Activated CD4-positive, alpha-beta T cell treated with anti-CD3 and anti-CD28 coated beads, Interleukin-2, amount 10 ng/mL, durations not matched to agents 7 days and 5 days (primary cell): ENCODE results near the gene FLAD1. TPM values are rescaled to one million over a fixed set of nuclear protein-coding genes. Genes with fewer than 3 reads are reported as not detected.

Experiments
- CTCF ChIA-PET: fragments of 350-600 bp; sonication (Branson Sonifier 250); formaldehyde crosslinking; loops from one replicate; lab custom pipeline; 2021; ENCODE audit warnings: antibody characterized with exemption; lab: Charles Lee
- POLR2A ChIA-PET: fragments of 350-600 bp; sonication (Branson Sonifier 250); formaldehyde crosslinking; loops from one replicate; lab custom pipeline; 2021; ENCODE audit warnings: antibody characterized with exemption; lab: Charles Lee
- DNase-seq: peaks from one replicate; pipeline ENCODE4 v3.0.0-alpha.2; 2020
- H3K27ac Mint-ChIP-seq: one replicate; pipeline ENCODE4 v1.8.0; 2021; ENCODE audit warnings: mild to moderate bottlenecking, moderate library complexity, mixed read lengths
- H3K27me3 Mint-ChIP-seq: one replicate; pipeline ENCODE4 v1.8.0; 2021; ENCODE audit warnings: mixed read lengths
- H3K36me3 Mint-ChIP-seq: one replicate; pipeline ENCODE4 v1.8.0; 2021; ENCODE audit warnings: low read depth, mixed read lengths
- H3K4me1 Mint-ChIP-seq: one replicate; pipeline ENCODE4 v1.8.0; 2021; ENCODE audit warnings: mixed read lengths
- H3K4me3 Mint-ChIP-seq: one replicate; pipeline ENCODE4 v1.8.0; 2021; ENCODE audit warnings: mild to moderate bottlenecking, moderate library complexity, mixed read lengths
- H3K9me3 Mint-ChIP-seq: one replicate; pipeline ENCODE4 v1.8.0; 2021; ENCODE audit warnings: mixed read lengths
- total RNA-seq, 2 experiments: library from RNA; stranded (reverse); gene quantifications; one replicate each; pipeline ENCODE4 v1.2.3, GENCODE V29; 2021

The FLAD1 gene
- total RNA-seq, 2 experiments from 2014 or later, result 41.2 to 41.3 TPM

DNA sequence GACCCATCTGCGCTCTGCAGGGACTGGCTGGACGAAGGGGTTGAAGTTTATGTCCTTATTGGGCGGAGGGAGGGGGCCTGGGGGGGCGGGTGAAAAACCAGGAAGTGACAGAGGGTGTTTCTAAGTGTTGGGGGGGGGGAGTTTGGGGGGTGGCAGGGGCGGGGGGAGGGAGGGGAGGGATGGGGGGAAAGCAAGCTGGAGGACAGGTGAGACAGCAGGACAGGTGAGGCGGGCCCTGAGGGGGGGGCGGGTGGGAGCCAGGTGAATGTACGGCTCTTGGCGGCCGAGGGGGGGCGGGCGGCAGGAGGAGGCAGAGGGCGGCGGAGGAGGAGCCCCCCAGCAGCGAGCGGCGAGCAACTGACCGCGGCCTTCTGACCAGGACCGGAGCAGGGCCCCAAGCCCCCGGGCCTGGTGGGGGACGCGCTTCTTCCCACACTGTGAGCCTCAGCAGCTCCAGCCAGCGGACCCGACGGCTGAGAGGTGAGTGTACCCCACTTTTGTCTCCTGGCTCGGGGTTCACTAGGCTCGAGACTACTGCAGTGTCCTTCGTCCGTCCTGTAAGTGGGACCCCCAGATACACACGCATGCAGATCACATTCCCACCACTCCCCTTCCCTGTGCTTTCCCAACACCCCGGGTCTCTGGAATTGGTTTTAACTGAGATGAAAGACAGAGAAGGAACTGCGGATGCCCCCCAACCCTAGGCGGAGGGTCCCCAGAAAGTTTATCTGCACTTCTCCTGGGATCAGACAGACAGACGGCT lies 19.5 kb downstream of the FLAD1 start, which contains the start of gene ZBTB7B:
TSS of gene ZBTB7B (plus strand) at position 339 of the 763 bp plus-strand sequence. CDS start 11,859 bp downstream, outside the sequence.
- peaks cover 61% of the 10 kb centered on the region for H3K4me1 Mint-ChIP-seq
- ChIA-PET CTCF (interaction anchor here (1.7 to 13.0 kb wide), 2 partner anchors 12 to 66 kb away, joined by 4 to 184 read pairs; partner anchors contain the start of gene PMVK), POLR2A (no interaction called here)
- peaks cover 15% of the 10 kb centered on the region for H3K36me3 Mint-ChIP-seq
- peak within 1 kb of the TSS; percentile 96 for H3K27ac Mint-ChIP-seq
- H3K27me3 Mint-ChIP-seq, result no peaks in the 10 kb centered on the region
- no peak for DNase-seq
- H3K4me3 Mint-ChIP-seq, result peak within 1 kb of the TSS; percentile 96
- H3K9me3 Mint-ChIP-seq, result no peaks in the 10 kb centered on the region

DNA sequence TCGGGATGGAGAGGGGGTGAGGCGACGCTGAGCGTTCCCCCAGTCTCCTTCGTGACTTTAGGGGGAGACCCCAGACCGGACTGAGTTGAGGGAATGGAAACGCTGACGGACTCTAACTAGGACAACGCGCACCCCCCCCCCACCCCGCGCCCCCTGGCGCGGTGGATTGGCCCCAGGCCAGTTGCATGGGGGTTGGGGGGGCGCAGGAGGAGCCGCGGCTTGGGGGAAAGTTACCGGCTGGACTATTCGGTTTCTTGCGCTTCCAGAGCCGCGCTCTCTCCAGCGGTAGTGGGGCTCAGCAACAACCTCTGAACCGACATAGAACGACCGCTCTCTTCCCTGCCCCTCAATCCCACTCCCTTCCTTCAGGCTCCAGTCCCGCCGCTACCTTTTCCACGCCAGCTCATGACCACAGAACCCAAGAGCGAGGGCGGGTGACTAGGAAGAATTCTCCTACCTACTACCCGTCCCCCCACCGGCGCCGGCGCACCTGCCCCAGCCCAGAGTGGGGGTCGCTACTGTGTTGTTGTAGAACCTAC lies 20.2 kb downstream of the FLAD1 start:
- ChIA-PET CTCF (interaction anchor here (1.7 to 13.0 kb wide), 2 partner anchors 11 to 67 kb away, joined by 4 to 184 read pairs; partner anchors contain the start of gene PMVK), POLR2A (no interaction called here)
- no peaks in the 10 kb centered on the region for H3K27me3 Mint-ChIP-seq
- no peak for DNase-seq
- H3K9me3 Mint-ChIP-seq, result no peaks in the 10 kb centered on the region
- H3K27ac Mint-ChIP-seq, result peak overlapping the region; percentile 93
- H3K36me3 Mint-ChIP-seq, result peaks cover 15% of the 10 kb centered on the region
- H3K4me3 Mint-ChIP-seq, result peak overlapping the region; percentile 96
- peaks cover 58% of the 10 kb centered on the region for H3K4me1 Mint-ChIP-seq

GRCh38 chr1:155003766-155004351 lies 20.7 kb downstream of the FLAD1 start:
- peaks cover 57% of the 10 kb centered on the region for H3K4me1 Mint-ChIP-seq
- peak overlapping the region; percentile 93 for H3K27ac Mint-ChIP-seq
- DNase-seq, result no peak
- H3K36me3 Mint-ChIP-seq, result peaks cover 18% of the 10 kb centered on the region
- no peaks in the 10 kb centered on the region for H3K27me3 Mint-ChIP-seq
- H3K4me3 Mint-ChIP-seq, result peak overlapping the region; percentile 96
- ChIA-PET CTCF (interaction anchor here (0.8 to 13.0 kb wide), 3 partner anchors 11 to 68 kb away, joined by 3 to 184 read pairs (median 4); partner anchors contain the start of genes FLAD1 and PMVK), POLR2A (no interaction called here)
- H3K9me3 Mint-ChIP-seq, result no peaks in the 10 kb centered on the region

DNA sequence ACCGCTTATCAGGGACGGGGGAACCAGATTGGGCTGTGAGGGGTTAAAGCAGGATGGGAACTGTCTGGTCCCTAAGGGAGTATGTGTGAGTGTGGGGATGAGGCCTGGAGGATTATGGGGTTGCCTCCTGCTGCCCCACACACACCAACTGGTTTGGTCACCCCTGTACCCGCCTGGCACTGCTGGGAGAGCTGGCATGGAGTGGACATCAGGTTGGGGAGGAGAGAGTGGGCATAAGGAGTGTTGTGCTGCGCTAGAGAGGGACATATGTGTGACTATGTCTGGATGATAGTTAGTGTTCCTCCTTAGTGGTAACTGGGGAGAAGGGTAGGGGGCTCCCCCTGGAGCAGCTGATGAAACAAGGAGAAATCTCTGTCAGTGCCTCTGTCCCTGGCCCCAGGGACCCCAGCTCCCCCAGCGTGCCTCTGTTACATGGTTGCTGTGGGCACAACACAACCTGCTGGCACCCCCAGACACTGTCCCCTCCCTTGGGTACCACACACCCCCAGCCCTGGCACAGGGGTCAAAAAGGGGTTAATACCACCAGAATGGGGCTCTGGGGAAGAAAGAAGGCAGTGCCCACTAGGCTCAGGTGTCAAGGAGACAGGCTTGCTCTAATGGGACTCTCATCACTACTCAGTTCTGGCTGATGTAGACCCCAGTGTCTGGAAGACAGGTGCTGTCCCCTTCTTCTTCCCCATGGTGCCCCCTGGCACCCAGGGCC lies 21.4 kb downstream of the FLAD1 start:
- no peak for DNase-seq

DNA sequence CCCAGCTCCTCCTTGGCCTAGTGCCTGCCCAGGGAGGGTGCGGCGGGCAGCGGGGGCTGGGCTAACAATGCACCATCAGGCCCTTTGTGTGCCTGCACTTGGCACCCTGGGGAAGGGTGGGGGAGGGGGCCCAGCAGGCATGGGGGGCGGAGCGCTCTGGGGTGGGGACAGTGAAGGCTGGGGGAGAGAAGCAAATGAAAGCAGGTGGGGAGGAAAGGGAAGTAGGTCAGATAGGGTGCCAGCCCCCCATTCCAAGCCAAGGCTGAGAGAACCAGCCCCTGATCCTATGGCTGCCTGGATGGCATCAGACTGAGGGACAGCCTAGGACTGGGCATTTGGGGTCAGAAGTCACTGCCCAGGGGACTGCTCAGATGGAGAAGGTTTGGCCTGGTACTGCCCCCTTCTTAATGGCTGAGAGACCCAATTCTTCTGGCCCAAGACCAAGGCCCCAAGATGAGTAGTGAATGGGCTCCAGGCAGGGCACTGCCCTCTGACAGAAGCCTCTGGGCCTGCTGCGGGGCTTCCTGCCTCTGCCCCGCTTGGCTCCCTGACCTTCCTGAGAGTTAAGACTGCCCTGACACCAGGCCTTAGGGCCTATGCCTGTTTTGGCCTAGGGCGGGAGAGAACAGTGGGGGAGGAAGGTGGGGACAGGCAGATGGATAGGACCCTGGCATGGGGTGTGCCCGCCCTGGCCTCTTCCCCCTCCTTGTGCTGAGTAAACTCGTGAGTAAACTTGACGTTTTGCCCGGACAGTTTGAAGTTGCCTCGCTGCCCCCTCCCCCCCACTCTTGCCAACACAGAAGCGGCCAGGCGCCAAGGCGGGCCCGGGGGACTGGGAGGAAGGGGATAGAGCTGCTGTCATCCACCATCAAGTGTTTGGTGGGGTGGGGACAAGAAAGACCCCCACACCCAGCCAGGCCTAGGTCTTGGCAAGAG lies 22.2 kb downstream of the FLAD1 start:
- ChIA-PET CTCF (interaction anchor here (1.3 to 13.0 kb wide), 3 partner anchors 9 to 41 kb away, joined by 4 to 184 read pairs (median 46); no protein-coding TSS in a partner anchor), POLR2A (interaction anchor here (0.6 kb wide), 1 partner anchor 1015 kb away, joined by 3 read pairs; no protein-coding TSS in a partner anchor)
- no peak for DNase-seq
- no peaks in the 10 kb centered on the region for H3K27me3 Mint-ChIP-seq
- peaks cover 46% of the 10 kb centered on the region for H3K4me1 Mint-ChIP-seq
- H3K4me3 Mint-ChIP-seq, result peak overlapping the region; percentile 65
- peaks cover 29% of the 10 kb centered on the region for H3K36me3 Mint-ChIP-seq
- peak overlapping the region; percentile 91 for H3K27ac Mint-ChIP-seq
- no peaks in the 10 kb centered on the region for H3K9me3 Mint-ChIP-seq

More for the DNA sequence above, 21.4 kb downstream of the FLAD1 start:
- Mint-ChIP-seq H3K27me3 (no peaks in the 10 kb centered on the region), H3K4me1 (peaks cover 53% of the 10 kb centered on the region), H3K36me3 (peaks cover 21% of the 10 kb centered on the region), H3K27ac (peak overlapping the region; percentile 91), H3K9me3 (no peaks in the 10 kb centered on the region), H3K4me3 (peak overlapping the region; percentile 96)
- POLR2A ChIA-PET, result no interaction called here
- CTCF ChIA-PET, result interaction anchor here (0.8 to 13.0 kb wide), 4 partner anchors 10 to 68 kb away, joined by 3 to 184 read pairs (median 4); partner anchors contain the start of genes FLAD1 and PMVK

DNA sequence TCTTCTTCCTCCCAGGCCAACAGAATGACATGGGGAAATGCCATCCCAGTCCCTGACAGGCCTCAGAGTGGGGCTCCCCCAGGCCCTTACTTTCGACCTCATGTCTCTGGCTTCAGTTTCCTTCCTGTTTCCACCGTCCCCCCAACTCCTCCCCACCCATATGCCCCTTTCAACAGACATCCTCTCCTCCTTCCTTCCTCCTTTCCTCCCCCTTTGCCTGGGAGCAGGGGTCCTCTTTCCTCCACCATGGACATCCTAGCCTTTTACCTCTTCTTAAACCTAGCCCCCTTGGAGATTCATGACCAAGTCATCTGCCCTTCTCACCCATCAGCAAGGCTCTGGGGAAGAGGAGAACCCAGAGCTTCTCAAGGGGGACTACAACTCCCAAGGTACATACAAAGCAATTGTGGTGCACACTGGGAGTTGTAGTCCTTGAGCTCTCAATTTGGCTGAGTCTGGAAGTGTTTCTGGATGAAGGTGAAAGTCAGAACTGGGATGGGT lies 23.5 kb downstream of the FLAD1 start:
- ChIA-PET POLR2A (no interaction called here), CTCF (interaction anchor here (0.8 to 17.4 kb wide), 8 partner anchors 8 to 166 kb away, joined by 3 to 184 read pairs (median 3); partner anchors contain the start of genes KRTCAP2, LENEP and ZBTB7B)
- Mint-ChIP-seq H3K27ac (peak overlapping the region; percentile 91), H3K36me3 (peaks cover 37% of the 10 kb centered on the region), H3K27me3 (no peaks in the 10 kb centered on the region), H3K4me1 (peaks cover 55% of the 10 kb centered on the region), H3K9me3 (no peaks in the 10 kb centered on the region), H3K4me3 (peak overlapping the region; percentile 65)
- DNase-seq, result peak; percentile 62

GRCh38 chr1:155007251-155007828 lies 24.2 kb downstream of the FLAD1 start:
- H3K36me3 Mint-ChIP-seq, result peaks cover 41% of the 10 kb centered on the region
- no peaks in the 10 kb centered on the region for H3K27me3 Mint-ChIP-seq
- H3K4me1 Mint-ChIP-seq, result peaks cover 61% of the 10 kb centered on the region
- no peak for DNase-seq
- ChIA-PET POLR2A (no interaction called here), CTCF (interaction anchor here (0.8 to 17.4 kb wide), 12 partner anchors 9 to 165 kb away, joined by 3 to 184 read pairs (median 3); partner anchors contain the start of genes KRTCAP2, LENEP, PYGO2 and ZBTB7B)
- peak overlapping the region; percentile 99 for H3K4me3 Mint-ChIP-seq
- peak overlapping the region; percentile 92 for H3K27ac Mint-ChIP-seq
- no peaks in the 10 kb centered on the region for H3K9me3 Mint-ChIP-seq

- peak overlapping the region; percentile 99 for H3K4me3 Mint-ChIP-seq
- DNase-seq, result peak; percentile 79
- no peaks in the 10 kb centered on the region for H3K27me3 Mint-ChIP-seq
- ChIA-PET POLR2A (no interaction called here), CTCF (interaction anchor here (0.7 to 17.4 kb wide), 11 partner anchors 9 to 673 kb away, joined by 3 to 184 read pairs (median 3); partner anchors contain the start of genes ADAM15, FLAD1, LENEP and PYGO2)
- H3K36me3 Mint-ChIP-seq, result peaks cover 47% of the 10 kb centered on the region
- no peaks in the 10 kb centered on the region for H3K9me3 Mint-ChIP-seq
- peak overlapping the region; percentile 92 for H3K27ac Mint-ChIP-seq
- H3K4me1 Mint-ChIP-seq, result peaks cover 70% of the 10 kb centered on the region
Observed at GRCh38 chr1:155008015-155008941, 25.1 kb downstream of the FLAD1 start.

DNA sequence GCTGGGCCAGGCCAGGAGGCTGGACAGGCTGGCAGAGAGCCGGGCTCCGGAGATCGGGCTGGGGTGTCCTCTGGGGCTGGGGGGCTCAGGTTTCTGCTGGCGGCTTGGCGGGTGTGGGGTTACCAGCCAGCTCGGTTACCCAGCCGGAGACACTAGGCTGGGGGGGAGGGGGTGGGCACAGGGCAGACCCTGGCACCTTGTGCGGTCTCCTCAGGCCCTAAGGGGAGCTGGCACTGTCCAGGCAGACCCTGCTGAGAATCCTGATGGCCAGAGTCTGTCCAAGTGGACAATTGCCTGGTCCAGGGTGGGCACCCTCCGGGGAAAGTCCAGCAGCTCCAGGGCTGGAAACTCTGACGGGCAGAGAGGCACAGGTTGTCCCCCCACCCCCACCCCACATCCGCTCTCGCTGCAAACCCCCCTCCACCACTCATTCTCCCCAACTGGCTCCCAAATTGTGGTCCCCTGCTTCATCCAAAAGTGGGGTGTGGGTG lies 26.1 kb downstream of the FLAD1 start:
- H3K4me3 Mint-ChIP-seq, result peak overlapping the region; percentile 99
- H3K36me3 Mint-ChIP-seq, result peaks cover 52% of the 10 kb centered on the region
- H3K27ac Mint-ChIP-seq, result peak overlapping the region; percentile 92
- ChIA-PET POLR2A (no interaction called here), CTCF (interaction anchor here (1.0 to 17.4 kb wide), 4 partner anchors 8 to 76 kb away, joined by 3 to 184 read pairs (median 28); partner anchors contain the start of genes ADAM15, LENEP and ZBTB7B)
- DNase-seq, result no peak
- no peaks in the 10 kb centered on the region for H3K9me3 Mint-ChIP-seq
- H3K27me3 Mint-ChIP-seq, result no peaks in the 10 kb centered on the region
- H3K4me1 Mint-ChIP-seq, result peaks cover 72% of the 10 kb centered on the region

- POLR2A ChIA-PET, result no interaction called here
Observed at GRCh38 chr1:155009742-155010141, 26.6 kb downstream of the FLAD1 start.

More at GRCh38 chr1:155009742-155010141, 26.6 kb downstream of the FLAD1 start:
- H3K9me3 Mint-ChIP-seq, result no peaks in the 10 kb centered on the region
- H3K27ac Mint-ChIP-seq, result peak overlapping the region; percentile 92
- CTCF ChIA-PET, result interaction anchor here (2.8 to 17.4 kb wide), 4 partner anchors 8 to 75 kb away, joined by 9 to 222 read pairs (median 115); partner anchors contain the start of genes DCST1, DCST2, LENEP and ZBTB7B
- peaks cover 53% of the 10 kb centered on the region for H3K36me3 Mint-ChIP-seq
- H3K27me3 Mint-ChIP-seq, result no peaks in the 10 kb centered on the region
- no peak for DNase-seq
- H3K4me3 Mint-ChIP-seq, result peak overlapping the region; percentile 99
- peaks cover 72% of the 10 kb centered on the region for H3K4me1 Mint-ChIP-seq
